HG02973 (cell line): Measurements from ENCODE around the gene BARHL2.

Experiments used
- ATAC-seq: cut with Tn5 transposase; IDR thresholded peaks from one replicate; pipeline ENCODE4 v1.9.1; 2021; ENCODE audit warnings: moderate library complexity; ENCODE audit not compliant: unreplicated experiment

Gene BARHL2

DNA sequence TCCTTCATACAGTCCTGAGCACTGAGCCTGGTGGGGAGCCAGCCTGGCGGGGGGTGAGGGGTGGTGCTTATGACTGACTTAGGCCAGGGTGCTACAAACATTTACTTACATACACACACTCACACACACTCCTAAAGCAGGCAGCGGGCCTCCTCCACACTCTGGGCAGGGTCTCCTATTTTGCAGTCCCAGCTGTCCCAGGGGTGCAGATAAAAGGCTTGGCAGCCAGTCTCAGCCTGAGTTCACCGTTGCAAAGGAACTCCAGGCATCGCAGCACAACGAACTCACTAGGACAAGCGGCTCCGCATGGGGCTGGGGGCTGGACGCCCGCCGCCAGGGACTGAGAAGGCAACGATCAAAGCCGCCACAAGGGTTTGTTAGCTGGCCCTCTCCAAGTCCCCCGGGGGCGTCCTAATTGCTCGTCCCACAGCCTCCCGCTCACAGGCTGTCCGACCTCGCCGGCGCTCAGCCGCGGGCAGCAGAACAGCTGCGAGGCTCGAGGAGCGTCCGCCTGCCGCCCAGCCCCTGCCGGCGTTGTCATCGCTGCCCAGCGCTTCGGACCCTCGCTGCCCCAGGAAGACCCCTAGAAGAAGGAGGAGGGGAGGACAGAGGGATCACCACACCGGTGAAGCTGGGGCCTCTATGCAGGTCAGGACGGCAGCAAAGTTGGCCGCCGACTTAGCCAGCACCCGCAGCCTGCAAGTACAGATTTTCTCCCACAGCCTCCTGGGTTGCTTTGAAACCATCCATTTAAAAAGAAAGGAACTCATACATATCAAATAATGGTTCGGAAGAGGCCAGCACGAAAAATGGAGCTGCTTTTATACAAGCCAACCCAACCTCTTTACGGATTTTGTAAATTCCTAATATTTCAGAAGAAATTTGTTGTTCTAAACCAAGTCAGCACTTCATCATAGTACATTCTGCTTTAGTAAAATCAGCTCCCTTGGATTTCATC lies 6.2 kb downstream of the BARHL2 start:
- no peak for ATAC-seq

DNA sequence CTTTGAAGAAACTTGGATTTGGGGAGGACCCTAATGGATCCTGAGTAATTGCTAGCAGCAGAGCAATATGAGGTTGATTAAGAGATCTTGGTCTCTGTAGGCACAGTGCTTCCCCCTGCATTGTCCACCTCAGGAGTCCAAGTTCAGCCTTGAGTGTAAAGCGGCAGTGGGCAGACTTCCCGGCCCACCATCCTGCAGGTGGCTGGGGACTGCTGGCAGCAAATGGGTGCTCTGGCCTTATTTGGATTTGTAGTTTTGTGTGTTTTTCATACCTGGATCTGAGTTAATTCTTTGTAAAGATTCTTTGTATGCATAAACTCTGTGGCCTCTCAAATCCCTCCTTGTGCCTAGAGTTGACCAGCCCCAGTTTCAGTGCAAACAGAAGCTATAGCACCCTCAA lies 7.6 kb downstream of the BARHL2 start:
- ATAC-seq: no peak

- ATAC-seq: no peak
These were observed 8.3 kb downstream of the BARHL2 start for GRCh38 chr1:90708826-90709225.

DNA sequence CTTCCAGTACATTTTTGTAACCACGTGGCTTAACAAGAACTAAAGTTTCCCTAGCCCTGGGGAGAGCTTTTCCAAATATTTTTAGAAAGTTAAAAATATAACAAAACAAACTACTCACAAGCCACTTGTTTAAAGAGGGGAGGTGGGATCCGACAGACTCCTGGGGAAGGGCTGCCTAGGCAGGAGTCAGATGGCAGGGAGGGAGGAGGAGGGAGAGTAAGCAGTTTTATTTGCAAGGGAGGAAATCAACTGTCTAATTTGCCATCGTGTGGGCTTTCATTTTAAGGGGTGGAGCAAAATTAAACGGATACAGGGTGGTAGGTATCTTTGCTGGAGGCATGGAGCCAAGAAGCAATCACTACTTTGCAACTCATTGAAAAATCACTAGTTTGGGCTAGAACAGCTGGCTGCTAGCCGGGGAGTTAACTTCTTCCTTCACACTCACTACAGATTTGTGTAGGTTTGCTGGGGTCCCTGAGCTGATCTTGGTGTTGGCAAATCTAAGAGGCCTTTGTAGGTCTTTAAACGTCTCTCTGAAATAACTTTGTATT lies 8.8 kb downstream of the BARHL2 start:
- ATAC-seq: no peak

- no peak for ATAC-seq
These were observed 9.8 kb downstream of the BARHL2 start for GRCh38 chr1:90707363-90707710.

- no peak for ATAC-seq
These were observed 10.4 kb downstream of the BARHL2 start for GRCh38 chr1:90706437-90707362.

DNA sequence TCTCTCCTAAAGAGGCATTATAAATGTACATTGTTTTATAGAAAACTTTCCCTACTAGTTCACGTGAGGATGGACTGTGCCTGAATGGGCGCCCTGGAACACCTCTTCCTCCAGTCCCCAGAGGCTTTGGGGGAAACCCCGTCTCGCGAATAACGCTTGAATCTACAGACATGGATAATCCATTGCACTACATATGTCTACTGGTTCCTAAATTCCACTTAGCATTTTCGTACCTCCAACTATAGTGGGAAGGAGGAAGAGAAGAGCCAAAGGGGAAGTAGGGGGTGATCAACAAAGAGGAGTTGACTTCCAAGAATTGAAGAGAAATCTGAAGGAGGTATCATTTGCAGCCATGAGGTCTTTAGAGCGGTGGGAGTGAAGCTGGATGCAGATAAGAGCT lies 11.1 kb downstream of the BARHL2 start:
- ATAC-seq: no peak

DNA sequence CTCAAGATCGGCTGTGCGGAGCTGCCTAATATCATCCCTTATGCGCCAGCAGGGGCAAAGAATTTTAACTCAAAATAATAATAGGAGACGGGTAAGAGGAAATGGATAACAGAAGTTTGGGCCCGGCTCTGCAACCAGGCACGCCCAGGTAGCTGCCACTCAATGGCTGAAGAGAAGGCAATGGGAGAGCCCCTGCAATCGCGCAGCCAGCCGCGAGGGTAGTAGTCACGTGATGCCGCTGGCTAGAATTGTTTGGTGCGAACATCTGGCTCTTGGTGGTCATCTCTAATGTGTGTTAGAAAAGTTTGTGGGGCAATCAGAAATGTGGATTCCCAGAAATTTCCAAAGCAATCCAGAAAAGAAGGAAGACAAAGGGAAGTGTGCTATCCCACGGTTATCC lies 12.3 kb downstream of the BARHL2 start:
- no peak for ATAC-seq

DNA sequence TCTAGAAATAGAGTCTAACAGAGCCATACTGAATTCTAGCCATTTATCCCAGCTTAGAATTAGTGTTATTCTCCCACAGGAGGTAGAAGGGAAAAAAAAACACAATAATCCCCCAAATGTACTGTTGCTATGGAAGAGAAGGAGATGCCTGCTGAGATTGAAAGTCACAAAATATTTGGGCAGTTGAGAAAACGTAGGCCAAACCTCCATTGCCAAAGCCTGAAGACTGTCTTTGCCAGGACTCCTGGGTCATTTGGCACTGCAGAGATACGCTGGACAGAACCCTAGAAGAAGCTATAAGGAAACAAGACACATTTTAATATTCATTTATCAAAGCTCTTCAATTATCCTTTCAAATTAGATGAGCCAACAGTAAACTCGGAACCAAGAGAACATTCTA lies 22.3 kb downstream of the BARHL2 start:
- ATAC-seq: no peak

DNA sequence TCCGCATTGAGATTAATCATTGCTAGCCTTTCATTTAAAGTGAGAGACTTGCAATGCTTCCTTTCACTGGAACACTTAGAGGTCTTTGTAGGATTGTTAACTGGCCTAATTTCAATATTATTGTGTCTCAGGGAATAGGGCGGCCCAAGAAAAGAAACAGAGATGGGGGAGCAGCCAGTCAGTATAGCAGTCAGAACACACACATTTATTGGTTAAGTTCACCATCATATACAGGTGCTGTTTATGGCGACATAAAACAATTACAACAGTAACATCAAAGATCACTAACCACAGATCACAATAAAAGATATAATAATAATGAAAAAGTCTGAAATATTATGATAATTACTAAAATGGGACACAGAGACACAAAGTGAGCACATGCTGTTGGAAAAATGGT lies 29.4 kb downstream of the BARHL2 start:
- ATAC-seq: no peak

DNA sequence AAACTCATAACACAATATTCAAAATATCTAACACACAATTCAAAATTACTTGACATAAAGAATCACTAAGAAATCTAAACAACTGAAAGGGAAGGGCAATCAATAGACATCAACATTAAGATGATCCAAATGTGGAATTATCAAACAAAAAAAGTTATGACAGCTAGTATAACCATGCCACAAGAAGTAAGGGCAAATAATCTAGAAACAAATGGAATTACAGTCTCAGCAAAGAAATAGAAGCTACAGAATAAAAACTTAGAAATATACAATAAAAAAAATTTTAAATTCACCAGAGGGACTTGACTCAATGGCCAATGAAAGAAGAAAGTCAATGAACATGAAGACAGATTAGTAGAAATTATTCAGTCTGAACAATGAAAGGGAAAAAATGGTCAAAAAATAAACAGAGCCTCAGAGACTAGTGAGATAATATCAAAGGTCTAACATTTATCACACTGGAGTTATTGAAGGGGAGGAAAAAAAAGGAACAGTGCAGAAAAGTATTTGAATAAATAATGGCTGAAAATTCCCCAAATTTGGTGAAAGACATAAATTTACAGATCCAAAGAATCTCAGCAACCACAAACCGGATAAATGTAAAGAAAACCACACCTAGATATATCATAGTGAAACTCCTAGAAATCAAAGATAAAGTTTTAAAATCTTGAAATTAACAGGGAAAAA lies 41.8 kb downstream of the BARHL2 start:
- ATAC-seq: no peak

DNA sequence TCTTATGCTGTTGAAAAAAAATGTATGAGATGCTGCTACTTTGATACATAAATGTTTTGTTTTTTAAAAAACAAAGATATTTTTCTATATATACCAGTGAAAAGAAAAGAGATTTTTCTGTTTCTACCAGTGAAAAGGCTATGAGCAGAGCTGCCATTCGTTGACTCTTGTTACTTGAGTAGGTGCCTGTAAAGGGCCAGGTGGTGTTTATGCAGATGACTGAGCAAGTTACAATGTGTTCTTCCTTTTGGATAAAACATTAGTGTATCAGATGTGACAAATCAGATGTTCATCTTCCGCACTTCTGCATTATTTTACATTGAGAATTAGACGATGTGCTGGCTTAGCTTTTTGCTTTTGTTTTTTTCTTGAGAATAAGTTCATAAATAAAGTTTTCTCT lies 45.4 kb downstream of the BARHL2 start:
- no peak for ATAC-seq

DNA sequence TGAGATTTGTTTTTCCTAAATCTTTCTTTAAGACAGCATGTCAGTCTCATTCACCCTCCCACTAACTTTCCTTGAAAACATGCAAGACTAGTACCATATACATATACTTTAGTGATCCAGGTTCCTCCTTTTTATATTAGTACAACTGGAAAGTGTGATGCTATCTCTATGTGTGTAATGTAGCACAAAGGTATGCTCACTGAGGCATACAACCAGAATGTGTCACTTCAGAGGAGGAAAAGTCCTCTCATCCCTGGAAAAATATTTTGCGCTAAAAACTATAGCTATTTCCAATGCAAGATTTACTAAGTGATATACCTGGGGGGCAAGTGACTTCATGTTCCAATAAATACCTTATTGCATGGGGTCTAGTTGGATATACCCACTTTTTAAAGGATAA lies 45.9 kb downstream of the BARHL2 start:
- no peak for ATAC-seq
